Measurements from ENCODE around the gene STK10.
"Not testable (repeated sequence)": the region's sequence is repeated elsewhere in the genome, so short reads cannot be mapped to it uniquely, and the experiment has no call there.

- TF ChIP-seq EZH2phosphoT487 (IDR thresholded peaks at IDR 0.05; ENCODE audit: insufficient read depth, low read depth); EZH2 (IDR thresholded peaks at IDR 0.05; ENCODE audit: insufficient read depth, poor library complexity, severe bottlenecking): not testable (repeated sequence)
These were observed 167.8 kb downstream of the STK10 start for GRCh38 chr5:172020110-172020786.
